HCEC 1CT (cell line): ENCODE data around the gene ELANE.
"Not testable (repeated sequence)": the region's sequence is repeated elsewhere in the genome, so short reads cannot be mapped to it uniquely, and the experiment has no call there.

Experiments used
- DNase-seq: peaks from one replicate; pipeline ENCODE4 v3.0.0-alpha.2; 2017

The ELANE gene

DNA sequence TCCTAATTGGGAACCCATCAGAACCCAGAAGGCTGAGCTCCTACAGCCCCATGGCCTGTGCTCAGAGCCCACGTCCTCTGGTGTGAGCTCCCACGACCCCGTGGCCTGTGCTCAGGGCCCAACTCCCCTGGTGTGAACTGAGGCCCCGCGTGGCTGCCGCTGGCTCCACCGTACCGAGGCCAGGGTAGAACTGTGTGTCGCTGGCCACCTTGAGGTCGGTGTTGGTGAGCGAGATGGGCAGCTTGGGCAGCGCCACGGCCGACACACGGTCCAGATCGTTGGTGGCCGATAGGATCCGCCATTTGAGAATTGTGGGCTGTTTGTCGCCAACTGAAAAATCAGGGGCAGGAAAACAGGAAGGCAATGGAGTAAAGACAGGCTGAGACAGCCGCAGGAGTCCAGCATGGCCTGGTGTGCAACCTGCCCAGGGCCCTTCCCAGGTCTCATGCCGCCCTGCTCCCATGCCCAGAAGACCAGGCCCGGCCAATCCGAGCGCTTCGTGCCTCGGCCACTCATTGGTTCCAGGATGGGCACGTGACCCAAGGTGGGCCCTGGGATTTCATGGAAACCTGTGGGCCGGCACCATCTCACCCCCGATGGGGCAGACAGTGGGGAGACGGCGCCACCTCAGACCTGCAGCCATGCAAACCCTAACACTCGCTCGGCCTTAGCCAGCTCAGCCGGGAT, 29.4 kb downstream of the ELANE start:
- no peak for DNase-seq

DNA sequence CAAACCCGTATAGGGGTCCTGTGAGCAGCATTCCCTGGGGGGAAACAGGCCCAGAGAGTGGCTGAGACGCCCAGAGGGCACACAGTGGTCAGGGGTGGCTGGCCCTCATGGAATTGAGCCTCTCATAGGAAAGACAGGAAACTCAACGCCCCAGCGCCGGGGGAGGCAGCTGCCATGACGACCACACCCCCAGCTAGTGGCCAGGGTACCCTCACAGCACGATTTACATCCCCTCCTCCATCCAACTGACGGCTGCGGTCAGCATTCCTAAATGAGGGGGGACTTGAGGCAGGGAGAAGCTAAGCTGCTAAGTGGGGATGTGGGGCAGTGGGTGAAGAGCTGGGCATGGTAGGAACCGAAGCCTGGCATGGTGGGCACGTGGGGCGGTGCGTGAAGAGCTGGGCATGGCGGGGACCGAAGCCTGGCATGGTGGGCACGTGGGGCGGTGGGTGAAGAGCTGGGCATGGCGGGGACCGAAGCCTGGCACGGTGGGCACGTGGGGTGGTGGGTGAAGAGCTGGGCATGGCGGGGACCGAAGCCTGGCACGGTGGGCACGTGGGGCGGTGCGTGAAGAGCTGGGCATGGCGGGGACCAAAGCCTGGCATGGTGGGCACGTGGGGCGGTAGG, 30.9 kb downstream of the ELANE start:
- DNase-seq, result no peak

DNA sequence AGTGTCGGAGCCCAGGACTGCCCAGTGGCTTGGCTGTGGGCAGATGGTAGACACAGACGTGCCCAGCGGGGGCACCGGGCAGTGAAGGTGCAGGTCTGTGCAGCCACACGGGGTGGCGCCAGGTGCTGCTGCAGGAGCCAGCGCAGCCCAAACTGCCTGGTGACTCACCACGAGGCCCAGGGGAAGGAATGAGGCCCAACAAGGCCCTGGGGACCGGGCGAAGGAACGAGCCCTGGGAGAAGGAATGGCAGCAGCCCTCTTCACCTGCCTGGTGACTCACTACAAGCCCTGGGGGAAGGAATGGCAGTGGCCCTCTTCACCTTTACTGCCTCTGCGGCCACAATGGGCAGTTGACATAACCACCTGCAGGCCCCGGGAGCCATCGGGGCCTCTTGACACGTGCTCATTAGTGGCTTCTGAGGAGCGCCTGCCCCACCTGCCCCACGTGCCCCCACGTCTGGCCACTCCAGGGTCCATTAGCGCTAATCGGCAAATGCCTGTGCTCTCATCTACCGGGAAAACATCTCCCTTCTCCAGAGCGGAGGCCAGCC, 31.6 kb downstream of the ELANE start:
- DNase-seq, result no peak

DNA sequence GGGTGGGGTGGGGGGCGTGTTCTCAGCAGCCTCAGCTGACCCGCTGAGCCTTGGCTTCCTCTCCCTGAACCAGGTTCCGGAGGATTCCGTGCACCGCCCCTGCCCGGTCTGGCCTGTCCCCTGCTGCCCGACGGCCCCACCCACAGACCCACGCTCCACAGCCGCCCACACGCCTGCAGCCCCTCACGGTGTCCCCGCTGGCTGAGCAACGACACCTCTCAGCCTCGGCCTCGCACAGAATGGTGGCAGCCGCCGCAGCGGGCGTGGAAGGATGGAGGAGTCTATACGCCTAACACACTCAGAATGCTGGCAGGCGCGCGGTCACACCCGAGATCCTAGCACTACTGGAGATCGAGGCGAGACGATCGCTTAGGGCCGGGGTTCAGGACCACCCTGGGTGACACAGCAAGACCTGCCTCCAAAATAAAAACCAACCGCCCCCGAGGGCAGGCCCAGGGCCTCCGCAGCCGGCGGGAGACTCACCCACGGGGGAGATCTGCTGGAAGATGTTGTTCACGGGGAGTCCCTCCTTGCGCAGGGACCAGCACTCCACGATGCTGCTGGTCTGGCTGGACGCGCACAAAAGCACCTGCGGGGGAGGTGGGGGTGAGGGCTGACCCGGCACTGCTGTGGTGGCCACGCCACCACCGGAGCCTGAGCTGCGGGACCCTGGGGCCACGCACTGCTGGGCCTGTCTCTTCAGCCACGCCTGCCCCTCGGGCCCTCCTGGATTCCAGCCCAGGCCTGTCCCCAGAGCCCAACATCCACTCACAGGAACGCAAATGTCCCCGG, 32.5 kb downstream of the ELANE start:
- no peak for DNase-seq

DNA sequence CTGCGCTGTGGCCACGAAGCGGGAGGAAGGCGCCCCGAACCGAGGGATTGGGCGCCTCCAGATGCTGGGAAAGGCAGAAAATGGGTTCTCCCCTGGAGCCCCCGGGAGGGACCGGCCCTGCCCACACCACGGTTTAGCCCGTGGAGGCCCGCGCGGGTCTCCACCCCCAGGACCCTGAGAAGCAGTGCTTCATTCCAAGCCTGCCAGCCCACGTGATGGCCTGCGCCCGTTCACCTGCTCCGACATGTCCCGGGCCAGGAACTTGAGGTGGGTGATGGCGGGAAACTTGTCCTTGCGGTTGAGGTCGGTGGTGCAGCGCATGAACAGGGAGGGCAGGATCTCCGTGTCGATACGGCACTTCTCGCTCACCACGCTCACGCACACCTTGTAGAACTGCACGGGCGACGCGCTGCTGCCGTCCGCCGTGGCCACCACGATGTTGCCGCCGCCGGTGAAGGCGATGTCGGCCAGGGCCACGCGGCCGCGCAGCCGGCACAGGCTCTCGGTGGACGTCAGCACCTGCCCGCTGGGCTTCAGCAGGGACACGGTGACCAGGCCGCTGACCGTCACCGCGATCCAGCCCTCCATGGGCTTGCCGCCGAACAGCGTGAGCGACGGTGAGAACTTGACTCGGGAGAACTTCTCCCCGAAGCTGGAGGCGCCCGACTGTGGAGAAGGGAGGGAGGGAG, 33.6 kb downstream of the ELANE start:
- DNase-seq, result no peak

DNA sequence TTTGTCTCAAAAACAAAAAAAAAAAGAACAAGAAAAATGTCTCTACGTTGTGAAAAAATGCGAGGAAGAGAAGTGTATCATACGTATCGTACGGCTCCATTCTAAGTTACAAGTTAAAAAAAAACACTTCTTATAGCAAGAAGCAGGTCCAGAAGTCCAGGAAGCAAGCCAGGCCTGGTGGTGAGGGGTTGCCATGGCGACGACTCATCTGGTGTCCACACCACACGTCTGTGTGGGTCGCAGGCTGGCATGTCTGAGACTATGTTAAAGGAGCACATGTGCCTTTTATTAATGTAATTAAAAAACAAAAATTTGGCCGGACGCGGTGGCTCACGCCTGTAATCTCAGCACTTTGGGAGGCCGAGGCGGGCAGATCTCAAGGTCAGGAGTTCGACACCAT, 35.0 kb downstream of the ELANE start:
- no peak for DNase-seq

DNA sequence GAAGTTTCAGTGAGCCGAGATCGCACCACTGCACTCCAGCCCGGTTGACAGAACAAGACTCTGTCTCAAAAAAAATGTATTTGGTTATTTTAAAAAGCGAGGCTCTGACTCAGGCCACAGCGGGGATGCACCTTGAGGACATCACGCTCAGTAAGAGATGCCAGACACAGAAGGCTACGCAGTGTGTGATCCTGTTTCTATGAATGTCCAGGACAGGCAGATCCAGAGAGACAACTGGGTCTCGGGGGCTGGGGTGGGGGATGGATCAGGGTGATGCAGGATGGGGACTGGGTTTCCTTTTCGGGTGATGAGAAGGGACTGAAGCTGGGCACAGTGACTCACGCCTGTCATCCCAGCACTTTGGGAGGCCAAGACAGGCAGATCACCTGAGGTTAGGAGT, 35.5 kb downstream of the ELANE start:
- DNase-seq, result no peak

DNA sequence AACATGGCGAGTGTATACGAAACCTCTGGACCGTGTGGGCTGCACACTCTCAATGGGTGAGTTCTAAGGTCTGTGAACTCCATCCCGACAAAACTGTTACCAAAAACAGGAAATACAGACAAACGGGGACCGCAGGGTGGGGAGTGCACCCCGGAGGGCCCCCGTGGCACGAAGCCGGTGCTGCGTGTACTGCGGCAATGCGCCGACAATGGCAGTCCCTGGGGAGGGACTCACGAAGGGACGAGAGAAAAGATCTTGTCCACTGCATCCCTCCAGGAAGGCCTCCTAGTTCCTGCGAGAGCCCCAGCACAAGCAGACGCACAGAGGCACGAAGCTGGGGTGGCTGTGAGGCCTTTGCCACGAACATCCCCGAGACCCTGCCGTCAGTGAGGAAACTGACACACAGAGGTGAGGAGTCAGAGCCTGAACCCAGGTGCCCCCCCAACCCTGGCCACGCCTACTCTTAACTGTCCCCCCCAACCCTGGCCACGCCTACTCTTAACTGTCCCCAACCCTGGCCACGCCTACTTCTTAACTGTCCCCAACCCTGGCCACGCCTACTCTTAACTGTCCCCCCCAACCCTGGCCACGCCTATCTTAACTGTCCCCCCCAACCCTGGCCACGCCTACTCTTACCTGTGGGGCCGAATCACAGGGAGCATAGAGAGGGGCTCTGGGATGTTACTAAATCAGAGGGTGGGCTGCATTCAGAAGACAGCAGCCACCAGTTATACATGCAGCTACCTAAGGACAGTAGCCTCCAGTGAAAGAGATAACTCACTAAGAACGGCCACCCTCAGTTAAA, 36.7 kb downstream of the ELANE start:
- DNase-seq, result no peak

DNA sequence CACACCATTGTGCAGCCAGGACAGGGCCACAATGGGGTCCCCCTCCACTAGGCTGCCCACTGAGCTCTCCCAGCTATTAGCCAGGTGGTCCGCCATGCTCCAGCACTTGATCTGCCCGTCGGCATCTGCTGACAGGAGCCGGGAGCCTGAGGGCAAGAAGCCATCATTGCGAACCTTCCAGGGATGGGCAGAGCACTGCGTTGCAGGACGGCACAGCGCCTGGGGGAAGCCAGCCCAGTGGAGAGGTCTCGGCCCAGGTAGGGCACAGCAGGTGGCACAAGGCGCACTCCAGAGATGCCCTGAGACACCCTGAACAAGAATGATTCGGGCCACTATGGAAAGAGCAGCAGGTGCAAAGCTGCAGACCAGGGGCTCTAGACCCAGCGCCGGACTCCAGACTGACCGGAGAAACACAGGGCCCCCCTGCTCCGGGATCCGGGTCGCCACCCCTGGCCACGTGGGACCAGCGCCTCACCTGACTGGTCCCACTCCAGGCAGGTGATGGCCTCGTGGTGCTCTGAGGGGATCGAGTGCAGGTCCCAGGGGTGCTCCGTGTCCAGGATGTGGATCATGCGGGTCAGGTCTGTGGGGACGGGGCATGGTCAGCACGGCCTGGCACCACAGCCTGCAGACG, 37.7 kb downstream of the ELANE start:
- no peak for DNase-seq

DNA sequence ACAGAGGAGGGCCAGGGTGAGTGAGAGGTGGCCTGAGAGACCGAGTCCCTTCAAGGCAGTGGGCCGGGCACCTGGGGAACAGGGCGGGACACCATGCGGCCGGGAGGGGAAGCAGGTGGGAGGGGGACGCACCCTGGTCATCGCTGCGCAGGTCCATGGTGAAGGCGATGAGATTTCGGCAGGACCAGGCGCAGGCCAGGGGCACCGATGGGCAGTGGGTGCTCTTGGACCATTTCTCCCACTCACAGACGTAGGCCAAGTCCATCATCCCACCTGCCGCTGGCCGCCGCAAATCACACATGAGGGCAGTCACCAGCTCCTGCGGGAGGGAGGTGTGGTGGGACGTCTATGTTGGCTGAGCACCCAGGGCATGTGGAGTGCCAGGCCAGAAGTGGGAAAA, 38.7 kb downstream of the ELANE start:
- DNase-seq, result no peak

DNA sequence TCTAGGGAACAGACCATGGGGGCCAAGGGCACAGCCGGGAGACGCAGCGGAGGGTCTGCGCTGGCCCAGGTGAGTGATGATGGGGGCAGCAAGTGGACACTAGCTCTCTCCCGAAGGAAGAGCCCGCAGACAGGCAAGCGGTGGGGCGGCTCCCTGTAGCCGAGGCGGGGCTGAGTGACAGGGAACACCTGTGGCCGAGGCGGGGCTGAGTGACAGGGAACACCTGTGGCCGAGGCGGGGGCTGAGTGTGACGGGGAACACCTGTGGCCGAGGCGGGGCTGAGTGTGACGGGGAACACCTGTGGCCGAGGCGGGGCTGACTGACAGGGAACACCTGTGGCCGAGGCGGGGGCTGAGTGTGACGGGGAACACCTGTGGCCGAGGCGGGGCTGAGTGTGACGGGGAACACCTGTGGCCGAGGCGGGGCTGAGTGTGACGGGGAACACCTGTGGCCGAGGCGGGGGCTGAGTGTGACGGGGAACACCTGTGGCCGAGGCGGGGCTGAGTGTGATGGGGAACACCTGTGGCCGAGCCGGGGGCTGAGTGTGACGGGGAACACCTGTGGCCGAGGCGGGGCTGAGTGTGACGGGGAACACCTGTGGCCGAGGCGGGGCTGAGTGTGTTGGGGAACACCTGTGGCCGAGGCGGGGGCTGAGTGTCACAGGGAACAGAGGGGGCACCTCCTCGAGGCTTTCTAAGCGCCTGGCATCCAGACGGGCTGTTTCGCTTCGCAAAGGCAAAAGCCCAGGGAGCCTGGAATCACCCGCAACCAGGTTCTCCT, 39.5 kb downstream of the ELANE start:
- DNase-seq, result not testable (repeated sequence)

DNA sequence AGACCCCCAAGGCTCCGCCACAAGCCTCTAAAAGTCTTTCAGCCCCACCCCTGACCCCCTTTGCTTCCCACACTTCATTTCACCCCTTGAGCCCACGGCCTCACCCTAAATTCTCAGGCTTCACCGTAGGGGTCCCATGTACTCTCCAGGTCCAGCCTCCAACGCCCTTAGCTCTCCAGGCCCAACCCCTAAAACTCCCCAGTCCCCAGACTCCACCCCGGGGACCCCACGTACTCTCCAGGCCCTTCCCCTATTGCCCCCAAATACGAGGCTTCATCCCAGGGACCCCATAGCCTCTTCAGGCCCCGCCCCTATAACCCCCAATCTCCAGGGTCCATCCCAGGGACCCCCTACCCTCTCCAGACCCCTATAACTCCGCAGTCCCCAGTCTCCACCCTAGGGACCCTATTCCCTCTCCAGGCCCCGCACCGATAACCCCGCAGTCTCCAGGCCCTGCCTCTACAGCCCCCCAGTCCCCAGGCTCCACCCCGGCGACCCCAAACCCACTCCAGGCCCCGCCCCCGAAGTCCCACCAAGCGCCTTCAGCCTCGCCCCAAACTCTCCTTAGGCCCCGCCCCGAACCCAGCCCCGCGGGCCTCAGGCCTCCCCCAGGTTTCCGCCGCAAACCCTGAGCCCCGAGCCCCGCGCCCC, 40.3 kb downstream of the ELANE start:
- DNase-seq, result no peak

DNA sequence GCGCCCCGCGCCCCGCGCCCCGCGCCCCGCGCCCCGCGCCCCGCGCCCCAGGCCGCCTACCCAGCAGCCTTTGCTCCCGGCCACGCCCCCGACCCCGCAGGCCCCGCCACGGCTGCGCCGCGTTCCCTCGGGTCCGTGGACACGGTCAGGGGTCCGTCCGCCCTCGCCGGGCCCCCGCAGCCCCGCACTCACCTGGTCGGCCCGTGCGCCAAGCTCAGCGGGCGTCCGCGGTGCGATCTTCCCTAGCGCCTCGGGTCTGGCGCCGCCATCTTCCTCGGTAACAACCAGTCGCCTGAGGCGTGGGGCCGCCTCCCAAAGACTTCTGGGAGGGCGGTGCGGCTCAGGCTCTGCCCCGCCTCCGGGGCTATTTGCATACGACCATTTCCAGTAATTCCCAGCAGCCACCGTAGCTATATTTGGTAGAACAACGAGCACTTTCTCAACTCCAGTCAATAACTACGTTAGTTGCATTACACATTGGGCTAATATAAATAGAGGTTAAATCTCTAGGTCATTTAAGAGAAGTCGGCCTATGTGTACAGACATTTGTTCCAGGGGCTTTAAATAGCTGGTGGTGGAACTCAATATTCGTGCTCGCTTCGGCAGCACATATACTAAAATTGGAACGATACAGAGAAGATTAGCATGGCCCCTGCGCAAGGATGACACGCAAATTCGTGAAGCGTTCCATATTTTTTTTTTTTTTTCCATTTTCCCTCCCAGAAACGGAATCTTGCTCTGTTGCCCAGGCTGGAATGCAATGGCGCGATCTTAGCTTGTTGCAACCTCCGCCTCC, 41.0 kb downstream of the ELANE start, which contains the start of the genes MED16 and RNU6-9:
Gene MED16, minus strand, starts transcription at position 294 of the 796 bp plus-strand sequence. CDS start 2,056 bp downstream, outside the sequence.
Gene RNU6-9, plus strand, starts transcription at position 591 of the 796 bp plus-strand sequence.
- peak; percentile 90 for DNase-seq

DNA sequence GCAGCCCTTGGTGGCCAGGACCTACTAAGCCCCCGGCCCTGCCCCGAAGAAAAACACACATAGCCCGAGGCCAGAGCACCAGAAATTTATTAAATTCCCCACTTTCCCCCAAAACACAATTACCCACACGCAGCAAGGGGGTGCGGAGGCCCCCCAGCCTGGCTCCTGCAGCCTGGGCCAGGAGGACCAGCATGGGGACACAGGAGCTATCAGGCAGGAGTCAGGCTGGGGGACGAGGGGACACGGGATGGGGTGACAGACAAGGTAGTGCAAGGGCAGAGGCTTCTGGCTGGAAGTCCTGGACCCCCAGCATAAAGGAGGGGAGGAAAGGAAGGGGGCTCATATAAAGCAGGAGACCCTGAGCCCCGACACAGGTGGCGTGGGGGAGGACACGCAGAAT, 44.3 kb downstream of the ELANE start:
- no peak for DNase-seq

DNA sequence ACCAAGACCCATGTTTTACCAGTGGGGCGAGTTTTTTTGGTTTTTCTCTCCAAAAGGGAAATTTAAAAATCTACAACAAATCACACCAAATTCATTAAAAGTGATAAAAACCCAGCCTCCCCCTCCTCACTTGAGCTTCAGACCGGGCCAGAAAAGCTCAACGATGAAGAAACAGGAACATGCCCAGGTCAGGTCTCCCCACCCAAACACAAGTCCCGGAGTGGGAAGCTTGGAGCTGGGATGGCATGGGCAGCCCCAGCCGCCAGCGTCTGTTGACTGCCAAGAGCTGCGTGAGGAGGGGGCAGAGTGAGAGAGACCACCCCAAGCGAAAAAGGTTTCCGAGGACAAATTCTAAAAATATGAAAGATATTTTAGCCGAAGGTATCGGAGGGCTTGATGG, 44.9 kb downstream of the ELANE start:
- DNase-seq, result no peak

DNA sequence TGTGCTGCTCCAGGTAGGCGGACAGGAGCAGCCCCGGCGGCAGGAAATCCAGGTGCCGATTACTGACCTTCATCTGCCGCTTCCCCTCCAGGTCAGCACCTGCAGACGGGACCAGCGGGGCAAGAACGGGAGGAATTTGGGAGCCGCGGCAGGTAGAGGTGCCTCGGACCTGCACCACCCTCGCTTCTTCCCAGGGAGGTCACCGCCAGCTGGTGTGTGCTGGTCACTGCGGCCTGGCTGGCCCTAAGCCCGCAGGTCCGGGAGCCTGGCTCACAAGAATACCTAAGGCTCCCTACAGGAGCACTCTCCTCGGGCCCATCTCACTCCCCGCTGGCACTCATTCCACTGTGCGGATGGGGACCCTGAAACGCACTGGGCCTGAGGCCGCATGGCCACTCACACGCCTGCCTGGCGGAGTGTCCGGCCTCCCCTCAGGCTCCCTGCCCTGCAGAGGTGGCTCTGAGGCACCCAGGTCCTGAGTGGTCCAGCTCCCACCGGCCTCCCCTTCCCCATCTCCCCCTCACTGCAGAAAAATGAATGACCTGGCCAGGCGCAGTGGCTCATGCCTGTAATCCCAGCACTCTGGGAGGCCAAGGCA, 45.4 kb downstream of the ELANE start:
- no peak for DNase-seq

DNA sequence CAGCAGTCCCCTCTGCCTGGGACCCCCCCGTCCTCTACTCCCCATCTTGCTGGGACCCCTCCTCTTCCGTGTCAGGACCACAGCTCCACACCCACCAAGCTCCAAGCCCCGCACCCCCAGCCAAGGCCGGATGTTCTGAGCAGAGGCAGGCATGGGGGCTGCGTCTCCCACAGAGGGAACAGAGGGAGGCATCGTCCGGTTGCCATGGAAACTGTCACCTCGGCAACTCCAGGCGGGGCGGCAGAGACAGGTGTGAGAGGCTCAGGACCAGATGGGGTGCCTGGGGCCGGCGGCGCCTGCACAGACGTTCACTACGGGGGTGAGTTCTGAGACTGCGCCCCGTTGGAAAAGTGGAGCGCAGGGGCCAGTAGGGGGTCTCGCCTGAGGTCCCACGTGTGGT, 46.6 kb downstream of the ELANE start:
- DNase-seq, result no peak

DNA sequence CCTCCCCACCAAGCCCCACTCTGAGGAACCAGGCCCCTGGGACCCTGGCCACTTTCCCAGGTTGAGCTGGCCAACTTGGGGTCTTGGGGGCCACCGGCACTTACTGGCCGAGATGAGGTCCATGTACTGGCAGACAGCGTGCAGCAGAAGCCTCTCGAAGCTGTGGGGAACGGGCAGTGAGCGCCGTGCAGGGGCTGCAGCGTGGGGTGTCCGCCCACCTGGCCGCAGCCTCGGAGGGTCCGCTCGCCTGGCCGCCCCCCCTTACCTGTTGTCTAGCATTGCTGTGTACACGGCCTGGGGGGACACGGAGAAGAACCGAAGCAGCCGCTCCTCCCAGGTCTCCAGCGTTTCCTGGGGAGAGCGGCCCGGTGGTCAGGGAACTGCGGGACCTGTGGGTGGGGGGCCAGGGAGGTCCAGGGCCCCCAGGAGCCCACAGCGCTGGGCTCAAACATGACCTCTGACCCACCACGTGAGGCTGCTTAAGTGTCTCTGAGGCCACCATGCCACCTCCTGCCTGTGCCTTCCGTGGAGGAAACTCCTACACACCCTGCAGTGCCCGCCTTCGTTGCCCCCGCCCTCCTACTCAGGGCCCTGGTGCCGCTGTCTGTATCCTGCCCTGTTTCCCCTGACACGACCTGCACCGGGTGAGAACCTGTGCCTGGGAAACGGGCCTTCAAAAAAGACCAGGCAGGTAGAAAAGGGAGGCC, 47.4 kb downstream of the ELANE start:
- DNase-seq, result no peak

DNA sequence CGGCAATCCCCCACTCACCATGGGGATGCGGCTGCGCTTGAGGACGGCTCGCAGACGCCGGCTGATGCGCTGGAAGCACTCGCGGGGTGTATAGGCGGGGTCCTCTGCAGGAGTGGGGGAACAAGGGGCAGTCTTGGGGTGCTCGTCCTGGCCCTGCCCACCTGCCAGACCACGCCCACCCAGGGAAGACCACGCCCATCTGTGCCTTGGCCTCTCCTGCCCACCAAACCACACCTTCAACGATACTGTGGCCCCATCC, 47.9 kb downstream of the ELANE start:
- no peak for DNase-seq
